ENCODE results near the gene TSSC4.
"Not testable (repeated sequence)": the region's sequence is repeated elsewhere in the genome, so short reads cannot be mapped to it uniquely, and the experiment has no call there.

Gene TSSC4

GRCh38 chr11:2400069-2400761 lies at the start of gene TSSC4:
Gene TSSC4 (plus strand): TSS chr11:2400750. CDS start chr11:2402634, 1,884 bp downstream.
- peak; percentile 98 for DNase-seq (ENCODE audit: low read depth, low spot score)
- peak within 1 kb of the TSS; percentile 91 for H3K27ac ChIP-seq

- no peak overlapping the region for H3K27ac ChIP-seq
- no peak for DNase-seq (ENCODE audit: low read depth, low spot score)
Measured at GRCh38 chr11:2351701-2352100, 48.8 kb upstream of the TSSC4 start.

GRCh38 chr11:2352420-2352819 lies 48.1 kb upstream of the TSSC4 start:
- no peak for DNase-seq (ENCODE audit: low read depth, low spot score)
- no peak overlapping the region for H3K27ac ChIP-seq

GRCh38 chr11:2355000-2355644 lies 45.4 kb upstream of the TSSC4 start:
- DNase-seq (ENCODE audit: low read depth, low spot score) = no peak

GRCh38 chr11:2357246-2357645 lies 43.3 kb upstream of the TSSC4 start:
- no peak for DNase-seq (ENCODE audit: low read depth, low spot score)
- no peak overlapping the region for H3K27ac ChIP-seq

More at GRCh38 chr11:2355000-2355644, 45.4 kb upstream of the TSSC4 start:
- no peak overlapping the region for H3K27ac ChIP-seq

- DNase-seq (ENCODE audit: low read depth, low spot score); H3K27ac ChIP-seq: not testable (repeated sequence)
Measured at GRCh38 chr11:2357651-2358050, 42.9 kb upstream of the TSSC4 start.

GRCh38 chr11:2358754-2359442 lies 41.7 kb upstream of the TSSC4 start:
- H3K27ac ChIP-seq = no peak overlapping the region
- DNase-seq (ENCODE audit: low read depth, low spot score) = no peak

GRCh38 chr11:2359557-2359956 lies 41.0 kb upstream of the TSSC4 start:
- no peak overlapping the region for H3K27ac ChIP-seq
- DNase-seq (ENCODE audit: low read depth, low spot score) = no peak

GRCh38 chr11:2360081-2360642 lies 40.4 kb upstream of the TSSC4 start:
- H3K27ac ChIP-seq = no peak overlapping the region
- DNase-seq (ENCODE audit: low read depth, low spot score) = no peak

- no peak for DNase-seq (ENCODE audit: low read depth, low spot score)
- no peak overlapping the region for H3K27ac ChIP-seq
Measured at GRCh38 chr11:2361565-2361964, 39.0 kb upstream of the TSSC4 start.

- DNase-seq (ENCODE audit: low read depth, low spot score) = no peak
- H3K27ac ChIP-seq = no peak overlapping the region
Measured at GRCh38 chr11:2362414-2362813, 38.1 kb upstream of the TSSC4 start.

GRCh38 chr11:2363130-2363529 lies 37.4 kb upstream of the TSSC4 start:
- no peak overlapping the region for H3K27ac ChIP-seq
- no peak for DNase-seq (ENCODE audit: low read depth, low spot score)

- H3K27ac ChIP-seq = no peak overlapping the region
- DNase-seq (ENCODE audit: low read depth, low spot score) = no peak
Measured at GRCh38 chr11:2363577-2364370, 36.8 kb upstream of the TSSC4 start.

GRCh38 chr11:2364386-2364785 lies 36.2 kb upstream of the TSSC4 start:
- DNase-seq (ENCODE audit: low read depth, low spot score); H3K27ac ChIP-seq: not testable (repeated sequence)

- DNase-seq (ENCODE audit: low read depth, low spot score) = no peak
- no peak overlapping the region for H3K27ac ChIP-seq
Measured at GRCh38 chr11:2365571-2366210, 34.9 kb upstream of the TSSC4 start.

GRCh38 chr11:2366276-2366675 lies 34.3 kb upstream of the TSSC4 start:
- DNase-seq (ENCODE audit: low read depth, low spot score) = no peak
- H3K27ac ChIP-seq = no peak overlapping the region

GRCh38 chr11:2366733-2367132 lies 33.8 kb upstream of the TSSC4 start:
- DNase-seq (ENCODE audit: low read depth, low spot score) = no peak
- H3K27ac ChIP-seq = no peak overlapping the region

- no peak overlapping the region for H3K27ac ChIP-seq
- DNase-seq (ENCODE audit: low read depth, low spot score) = no peak
Measured at GRCh38 chr11:2367266-2368160, 33.0 kb upstream of the TSSC4 start.
